Stimulated activated CD4-positive, alpha-beta T cell treated with anti-CD3 and anti-CD28 coated beads, Interleukin-12 subunit alpha, Interleukin-12 subunit beta, amount 100 ng/mL, for 4 hours (primary cell): ENCODE measurements around the gene CELF6.

Experiments
- DNase-seq: peaks from one replicate; pipeline ENCODE4 v3.0.0-alpha.2; 2020

CELF6 gene

GRCh38 chr15:72319985-72320671 lies at the start of gene CELF6:
Gene CELF6, minus strand, starts transcription at chr15:72320157. Its CDS starts 283 bp downstream, at chr15:72319874.
- DNase-seq, result peak; percentile 63

GRCh38 chr15:72368899-72369298 lies 48.9 kb upstream of the CELF6 start:
- no peak for DNase-seq

GRCh38 chr15:72368325-72368724 lies 48.4 kb upstream of the CELF6 start:
- DNase-seq, result no peak

GRCh38 chr15:72365844-72366243 lies 45.9 kb upstream of the CELF6 start:
- DNase-seq, result no peak

- DNase-seq, result no peak
These were observed 41.2 kb upstream of the CELF6 start for GRCh38 chr15:72361176-72361575.

GRCh38 chr15:72358650-72359171 lies 38.8 kb upstream of the CELF6 start:
- no peak for DNase-seq

GRCh38 chr15:72358121-72358520 lies 38.2 kb upstream of the CELF6 start:
- DNase-seq, result no peak

GRCh38 chr15:72354496-72354895 lies 34.5 kb upstream of the CELF6 start:
- no peak for DNase-seq

GRCh38 chr15:72353266-72353665 lies 33.3 kb upstream of the CELF6 start:
- no peak for DNase-seq

GRCh38 chr15:72345806-72346205 lies 25.8 kb upstream of the CELF6 start:
- DNase-seq, result no peak

GRCh38 chr15:72345280-72345679 lies 25.3 kb upstream of the CELF6 start:
- DNase-seq, result no peak

- DNase-seq, result no peak
These were observed 24.6 kb upstream of the CELF6 start for GRCh38 chr15:72344602-72345001.

GRCh38 chr15:72342385-72342784 lies 22.4 kb upstream of the CELF6 start:
- DNase-seq, result peak; percentile 16

GRCh38 chr15:72341361-72341760 lies 21.4 kb upstream of the CELF6 start:
- no peak for DNase-seq

GRCh38 chr15:72340366-72340765 lies 20.4 kb upstream of the CELF6 start:
- no peak for DNase-seq

GRCh38 chr15:72339777-72340177 lies 19.8 kb upstream of the CELF6 start:
- DNase-seq, result no peak

- no peak for DNase-seq
These were observed 18.8 kb upstream of the CELF6 start for GRCh38 chr15:72338617-72339321.

- DNase-seq, result no peak
These were observed 18.2 kb upstream of the CELF6 start for GRCh38 chr15:72338148-72338547.

- DNase-seq, result no peak
These were observed 14.9 kb upstream of the CELF6 start for GRCh38 chr15:72334842-72335241.

- DNase-seq, result no peak
These were observed 11.1 kb upstream of the CELF6 start for GRCh38 chr15:72331021-72331420.

- DNase-seq, result no peak
These were observed 3.8 kb upstream of the CELF6 start for GRCh38 chr15:72323752-72324151.

- DNase-seq, result peak; percentile 45
These were observed 485 bp downstream of the CELF6 start for GRCh38 chr15:72319360-72319984.

- DNase-seq, result no peak
These were observed 1.5 kb downstream of the CELF6 start for GRCh38 chr15:72318408-72318942.
